Measurements from ENCODE around the gene CCDC91. TPM values are rescaled to one million over a fixed set of nuclear protein-coding genes. Genes with fewer than 3 reads are reported as not detected.

The CCDC91 gene
- total RNA-seq, 1 donor from 2014 or later: 23.5 TPM

GRCh38 chr12:28446031-28446430, 255.8 kb downstream of the CCDC91 start:
- Histone ChIP-seq H3K36me3 (ENCODE audit: control insufficient read depth, insufficient read depth, low read length) (no peaks in the 10 kb centered on the region), H3K27me3 (ENCODE audit: control insufficient read depth, insufficient read depth, low read length) (no peaks in the 10 kb centered on the region), H3K4me3 (ENCODE audit: low read depth, low read length) (no peak overlapping the region)
- no peak for TF ChIP-seq CTCF (IDR thresholded peaks at IDR 0.05; ENCODE audit: insufficient read depth, low read length, poor library complexity, severe bottlenecking)
- DNase-seq (ENCODE audit: low read depth): no peak

- H3K36me3 ChIP-seq (ENCODE audit: control insufficient read depth, insufficient read depth, low read length): no peaks in the 10 kb centered on the region
- no peak for TF ChIP-seq CTCF (IDR thresholded peaks at IDR 0.05; ENCODE audit: insufficient read depth, low read length, poor library complexity, severe bottlenecking)
- H3K4me3 ChIP-seq (ENCODE audit: low read depth, low read length): no peak overlapping the region
- DNase-seq (ENCODE audit: low read depth): no peak
- no peaks in the 10 kb centered on the region for H3K27me3 ChIP-seq (ENCODE audit: control insufficient read depth, insufficient read depth, low read length)
Measured at GRCh38 chr12:28453686-28454085, 263.4 kb downstream of the CCDC91 start.

GRCh38 chr12:28456934-28457710, 266.9 kb downstream of the CCDC91 start:
- Histone ChIP-seq H3K4me3 (ENCODE audit: low read depth, low read length) (no peak overlapping the region), H3K27me3 (ENCODE audit: control insufficient read depth, insufficient read depth, low read length) (no peaks in the 10 kb centered on the region), H3K36me3 (ENCODE audit: control insufficient read depth, insufficient read depth, low read length) (no peaks in the 10 kb centered on the region)
- DNase-seq (ENCODE audit: low read depth): no peak
- no peak for TF ChIP-seq CTCF (IDR thresholded peaks at IDR 0.05; ENCODE audit: insufficient read depth, low read length, poor library complexity, severe bottlenecking)

- no peak for DNase-seq (ENCODE audit: low read depth)
- no peak for TF ChIP-seq CTCF (IDR thresholded peaks at IDR 0.05; ENCODE audit: insufficient read depth, low read length, poor library complexity, severe bottlenecking)
- no peaks in the 10 kb centered on the region for H3K36me3 ChIP-seq (ENCODE audit: control insufficient read depth, insufficient read depth, low read length)
- no peaks in the 10 kb centered on the region for H3K27me3 ChIP-seq (ENCODE audit: control insufficient read depth, insufficient read depth, low read length)
- no peak overlapping the region for H3K4me3 ChIP-seq (ENCODE audit: low read depth, low read length)
Measured at GRCh38 chr12:28457785-28458184, 267.5 kb downstream of the CCDC91 start.

- no peaks in the 10 kb centered on the region for H3K36me3 ChIP-seq (ENCODE audit: control insufficient read depth, insufficient read depth, low read length)
- DNase-seq (ENCODE audit: low read depth): no peak
- TF ChIP-seq CTCF (IDR thresholded peaks at IDR 0.05; ENCODE audit: insufficient read depth, low read length, poor library complexity, severe bottlenecking): no peak
- H3K27me3 ChIP-seq (ENCODE audit: control insufficient read depth, insufficient read depth, low read length): no peaks in the 10 kb centered on the region
- H3K4me3 ChIP-seq (ENCODE audit: low read depth, low read length): no peak overlapping the region
Measured at GRCh38 chr12:28459481-28459880, 269.2 kb downstream of the CCDC91 start.

Data from kidney epithelial cell (primary cell).